ENCODE measurements around the gene LGALS3BP.
A peak's percentile ranks its signal among the peaks of the same experiment; 100 is the strongest.

LGALS3BP gene

DNA sequence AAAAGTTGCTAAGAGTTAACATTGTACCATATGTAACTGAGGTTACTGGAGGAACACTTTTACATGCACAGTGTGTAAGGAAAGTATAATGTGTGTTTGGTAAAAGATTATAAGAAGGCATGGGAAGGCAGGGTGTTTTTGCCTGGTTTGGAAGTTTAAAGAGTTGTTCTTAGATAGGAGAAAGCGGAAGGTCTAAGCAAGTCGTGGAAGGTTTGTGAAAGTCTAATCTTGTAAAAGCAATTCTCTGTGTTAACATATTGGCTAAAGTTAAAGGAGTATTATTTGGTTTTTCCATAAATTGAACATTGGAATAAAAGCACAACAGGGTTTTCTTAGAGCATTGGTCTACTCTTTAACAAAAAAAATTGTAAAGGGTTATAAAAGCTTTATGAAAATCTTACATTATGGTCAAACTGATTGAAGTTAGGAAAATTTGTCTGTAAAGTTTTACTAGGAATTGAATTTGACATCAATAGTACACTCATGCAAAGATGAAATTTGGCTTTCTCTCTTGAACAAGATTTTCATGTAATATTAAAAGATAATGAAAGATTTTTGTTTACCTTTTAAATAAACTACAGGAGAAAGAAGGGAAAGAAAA, 34.5 kb upstream of the LGALS3BP start:
- DNase-seq = no peak

DNA sequence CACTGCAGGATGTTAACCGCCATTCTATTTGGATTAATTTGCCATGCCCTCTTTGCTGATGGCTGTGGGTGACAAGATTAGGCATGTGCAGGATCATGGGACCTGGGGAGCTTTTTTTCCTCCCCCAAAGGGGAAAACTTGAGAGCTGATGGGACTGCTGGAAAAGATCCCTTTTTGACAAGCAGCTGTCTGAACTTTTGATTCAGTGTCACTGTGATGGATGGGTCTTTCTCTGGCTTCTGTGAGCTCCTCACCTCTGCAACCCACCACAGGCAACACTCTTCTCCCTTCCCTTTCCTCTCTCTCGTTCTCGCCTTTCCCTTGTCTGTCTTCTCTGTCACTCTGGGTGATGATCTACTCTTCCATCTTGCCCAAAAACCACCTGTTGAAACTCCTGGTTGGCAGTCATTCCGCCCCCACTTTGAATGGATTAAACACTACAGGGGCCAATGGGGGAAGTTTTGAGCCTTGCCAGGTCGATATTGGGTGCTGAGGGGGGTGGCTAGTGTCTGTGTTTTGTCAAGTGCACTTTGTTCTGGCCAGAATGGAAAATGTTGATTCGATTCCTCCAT, 32.9 kb upstream of the LGALS3BP start:
- no peak for DNase-seq

DNA sequence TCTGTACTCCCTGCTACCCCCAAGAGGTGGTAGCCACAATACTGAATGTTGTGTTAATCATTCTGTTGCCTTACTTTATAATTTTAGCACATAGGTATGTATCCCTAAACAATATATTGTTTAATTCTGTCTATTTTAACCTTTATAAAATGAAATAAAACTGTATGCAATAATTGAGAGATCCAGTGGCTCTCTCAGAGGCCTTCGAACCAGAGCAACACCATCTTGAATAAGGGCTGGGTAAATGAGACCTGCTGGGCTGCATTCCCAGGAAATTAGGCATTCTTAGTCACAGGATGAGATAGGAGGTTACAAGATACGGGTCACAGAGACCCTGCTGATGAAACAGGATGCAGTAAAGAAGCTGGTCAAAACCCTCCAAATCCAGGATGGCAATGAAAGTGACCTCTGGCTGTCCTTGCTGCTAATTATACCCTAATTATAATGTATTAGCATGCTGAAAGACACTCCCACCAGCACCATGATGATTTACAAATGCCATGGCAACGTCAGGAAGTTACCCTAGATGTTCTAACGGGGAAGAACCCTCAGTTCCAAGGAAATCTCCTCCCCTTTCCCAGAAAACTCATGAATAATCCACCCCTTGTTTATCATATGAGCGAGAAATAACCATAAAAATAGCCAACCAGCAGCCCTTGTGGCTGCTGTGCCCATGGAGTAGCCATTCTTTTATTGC, 31.9 kb upstream of the LGALS3BP start:
- DNase-seq = no peak

DNA sequence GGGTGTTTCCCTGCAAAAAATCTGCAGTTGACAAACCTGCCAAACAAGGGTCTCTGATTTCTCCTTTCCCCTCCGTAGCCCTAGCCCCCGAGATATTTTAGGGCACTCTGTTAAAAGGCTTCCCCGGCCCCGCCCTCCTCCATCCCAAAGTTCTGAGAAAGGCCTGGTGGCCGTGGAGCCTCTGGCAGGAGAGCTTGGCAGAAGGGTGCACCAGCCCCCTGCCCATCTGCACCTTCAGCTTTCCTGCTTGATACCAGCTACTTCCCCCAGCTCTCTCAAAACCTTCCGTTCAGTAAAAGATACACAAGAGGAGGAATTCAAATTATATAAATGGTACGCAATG, 30.6 kb upstream of the LGALS3BP start:
- no peak for DNase-seq

DNA sequence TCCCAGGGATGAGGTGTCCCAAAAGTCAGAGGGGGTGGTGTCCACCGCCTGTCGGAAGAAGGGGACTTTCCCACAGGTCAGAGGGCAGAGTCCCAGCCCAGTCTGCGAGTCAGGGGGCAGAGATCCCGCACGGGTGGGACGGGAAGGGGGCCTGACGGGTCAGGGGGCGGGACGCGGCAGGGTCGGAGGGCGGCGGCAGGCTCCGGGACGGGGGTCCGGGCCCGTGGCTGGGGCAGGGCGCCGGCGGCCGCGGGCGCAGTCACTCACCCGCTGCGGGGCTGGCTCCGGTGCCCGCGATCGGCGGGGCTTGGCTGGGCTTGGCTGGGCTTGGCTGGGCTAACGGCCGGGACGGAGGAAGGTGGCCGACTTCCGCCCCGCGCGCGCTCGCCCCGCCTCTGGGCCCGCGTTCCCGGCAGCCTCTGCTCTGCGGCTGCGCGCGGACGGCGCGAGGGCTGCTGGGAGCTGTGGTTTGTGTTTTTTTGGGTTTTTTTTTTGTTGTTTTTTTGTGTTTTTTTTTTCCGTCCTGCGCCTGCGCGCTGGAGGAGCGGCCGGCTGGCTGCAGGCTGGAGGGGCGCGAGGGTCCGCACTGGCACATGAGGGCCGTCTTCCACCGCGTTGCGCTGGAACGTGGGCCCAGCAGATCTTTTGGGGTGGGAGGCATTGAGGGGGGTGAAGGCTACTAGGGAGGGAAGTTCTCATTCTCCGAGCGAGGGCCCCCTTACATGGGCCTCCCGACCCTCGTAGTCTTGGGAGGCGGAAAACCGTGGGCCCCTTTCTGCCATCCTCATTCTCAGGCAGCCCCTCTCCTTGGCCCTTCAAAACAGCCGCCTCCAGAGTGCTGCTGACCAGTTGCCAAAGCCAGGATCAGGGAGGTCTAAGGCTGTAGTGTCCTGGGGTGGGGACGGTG, 29.9 kb upstream of the LGALS3BP start, which contains the start of gene CANT1:
CANT1 (minus strand) TSS at position 368 of the 907 bp plus-strand sequence. CDS start 12,142 bp downstream, outside the sequence.
- DNase-seq = peak; percentile 82 to 83

DNA sequence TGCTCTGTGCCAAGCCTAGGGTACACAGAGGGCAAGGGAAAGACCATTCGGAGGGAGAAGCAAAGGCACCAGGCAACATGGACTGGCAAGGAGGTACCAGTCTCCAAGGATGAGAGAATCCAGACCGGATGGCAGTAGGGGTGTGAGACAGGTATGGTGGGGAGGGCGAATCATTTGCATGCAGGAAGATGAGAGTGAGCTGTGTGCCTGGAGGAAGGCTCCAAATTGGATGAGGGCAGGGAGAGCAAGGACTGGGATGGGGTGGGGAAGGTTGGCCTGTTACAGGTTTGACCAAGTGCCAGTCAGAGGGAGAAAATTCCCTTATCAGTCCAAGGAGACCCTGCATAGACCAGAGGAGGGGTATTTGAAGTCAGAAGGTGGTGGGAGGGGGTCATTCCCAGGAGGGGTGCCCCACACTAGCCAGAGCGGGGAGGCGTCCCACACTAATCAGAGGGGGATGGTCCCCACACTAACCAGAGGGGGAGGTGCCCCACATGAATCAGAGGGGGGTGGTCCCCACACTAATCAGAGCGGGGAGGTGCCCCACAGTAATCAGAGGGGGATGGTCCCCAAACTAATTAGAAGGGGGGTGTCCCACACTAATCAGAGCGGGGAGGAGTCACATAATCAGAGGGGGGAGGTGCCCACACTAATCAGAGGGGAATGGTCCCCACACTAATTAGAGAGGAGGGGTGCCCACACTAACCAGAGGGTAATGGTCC, 29.1 kb upstream of the LGALS3BP start:
- DNase-seq = no peak

DNA sequence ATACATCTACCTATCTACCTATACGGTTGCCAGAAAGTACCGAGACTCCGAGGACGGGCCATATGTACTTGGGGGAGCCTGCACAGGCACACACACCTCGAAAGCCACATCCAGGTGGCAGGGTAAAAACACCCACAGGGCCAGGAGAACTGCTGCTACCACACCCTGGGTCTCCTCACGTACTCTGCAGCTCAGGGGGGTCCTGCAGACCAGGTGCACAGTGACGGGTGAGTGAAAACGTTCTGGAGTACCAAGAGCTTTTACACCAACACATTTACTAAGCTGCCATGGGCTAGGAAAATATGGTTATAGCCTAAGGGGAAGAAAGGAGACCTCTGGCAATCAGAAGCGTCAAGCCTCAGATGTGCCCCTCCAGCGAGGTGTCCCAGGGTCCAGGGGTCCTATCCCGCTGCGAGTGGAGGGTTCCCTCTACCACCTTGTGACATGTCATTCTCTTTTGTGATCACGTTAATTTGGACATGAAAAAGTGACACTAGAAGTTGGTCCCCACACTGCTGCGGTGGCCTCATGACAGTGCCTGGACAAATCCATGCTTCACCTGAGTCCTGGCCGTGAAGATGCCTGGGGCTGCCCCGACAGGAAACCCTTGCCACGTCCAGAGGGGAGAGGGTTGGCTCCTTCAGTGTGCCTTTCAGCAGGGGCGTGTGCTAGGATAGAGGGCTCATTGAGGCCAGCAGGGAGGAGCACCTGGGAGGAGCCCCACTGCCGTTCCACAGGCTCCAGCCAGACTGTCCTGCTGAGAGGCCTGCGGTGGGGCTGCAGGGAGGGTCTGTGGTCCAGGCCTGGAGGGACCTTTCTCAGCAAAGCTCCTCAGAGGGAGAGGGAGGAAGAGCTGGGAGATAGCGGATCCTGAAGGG, 28.0 kb upstream of the LGALS3BP start:
- no peak for DNase-seq

DNA sequence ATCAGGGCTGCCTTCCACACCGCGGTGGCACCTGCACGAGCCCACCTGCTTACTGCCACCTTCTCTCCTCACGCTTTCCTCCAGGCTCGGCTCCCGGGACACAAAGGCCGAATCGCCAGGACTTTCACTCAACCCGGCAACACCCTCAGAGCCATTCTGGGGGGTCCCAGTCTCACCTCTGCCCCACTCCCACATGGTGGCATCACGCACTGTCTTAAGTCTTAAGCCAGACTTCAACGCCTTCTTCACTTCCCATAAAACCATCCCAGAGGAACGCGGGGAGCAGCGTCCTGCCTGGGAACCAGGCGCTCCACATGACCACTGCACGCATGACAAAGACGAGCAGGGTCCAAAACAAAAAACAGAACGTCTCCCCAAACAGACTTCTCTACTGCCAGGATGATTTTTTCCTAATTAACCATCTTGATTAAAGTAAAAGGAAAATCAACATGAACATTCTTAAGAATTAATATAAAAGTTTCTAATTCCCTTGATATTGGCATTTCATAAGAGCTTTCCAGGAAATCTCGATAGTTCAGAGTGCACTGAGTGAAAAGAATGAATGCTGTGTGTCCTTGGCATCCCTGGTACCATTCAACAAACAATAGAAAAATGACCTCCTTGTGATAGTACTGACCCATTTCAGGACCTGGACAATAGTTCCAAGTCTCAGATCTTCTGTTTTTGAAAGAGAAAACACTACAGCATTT, 27.2 kb upstream of the LGALS3BP start:
- no peak for DNase-seq

DNA sequence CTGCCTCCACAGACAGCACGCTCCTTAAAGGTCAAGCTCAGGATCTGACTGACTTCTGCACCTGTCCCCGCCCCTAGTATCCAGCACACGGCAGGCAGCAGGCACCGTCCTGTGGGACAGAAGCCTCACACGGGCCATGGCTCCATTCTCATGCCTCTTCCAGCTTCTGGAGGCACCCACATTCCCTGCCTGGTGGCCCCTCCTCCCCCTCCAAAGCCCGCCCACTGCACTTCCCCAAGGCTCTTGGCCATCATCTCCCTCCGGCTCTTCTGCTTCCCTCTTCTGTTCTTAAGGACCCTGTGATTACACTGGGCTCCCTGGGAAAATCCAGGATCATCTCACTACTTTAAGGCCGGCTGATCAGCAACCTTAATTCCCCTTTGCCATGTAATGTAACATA, 26.3 kb upstream of the LGALS3BP start:
- DNase-seq = no peak

DNA sequence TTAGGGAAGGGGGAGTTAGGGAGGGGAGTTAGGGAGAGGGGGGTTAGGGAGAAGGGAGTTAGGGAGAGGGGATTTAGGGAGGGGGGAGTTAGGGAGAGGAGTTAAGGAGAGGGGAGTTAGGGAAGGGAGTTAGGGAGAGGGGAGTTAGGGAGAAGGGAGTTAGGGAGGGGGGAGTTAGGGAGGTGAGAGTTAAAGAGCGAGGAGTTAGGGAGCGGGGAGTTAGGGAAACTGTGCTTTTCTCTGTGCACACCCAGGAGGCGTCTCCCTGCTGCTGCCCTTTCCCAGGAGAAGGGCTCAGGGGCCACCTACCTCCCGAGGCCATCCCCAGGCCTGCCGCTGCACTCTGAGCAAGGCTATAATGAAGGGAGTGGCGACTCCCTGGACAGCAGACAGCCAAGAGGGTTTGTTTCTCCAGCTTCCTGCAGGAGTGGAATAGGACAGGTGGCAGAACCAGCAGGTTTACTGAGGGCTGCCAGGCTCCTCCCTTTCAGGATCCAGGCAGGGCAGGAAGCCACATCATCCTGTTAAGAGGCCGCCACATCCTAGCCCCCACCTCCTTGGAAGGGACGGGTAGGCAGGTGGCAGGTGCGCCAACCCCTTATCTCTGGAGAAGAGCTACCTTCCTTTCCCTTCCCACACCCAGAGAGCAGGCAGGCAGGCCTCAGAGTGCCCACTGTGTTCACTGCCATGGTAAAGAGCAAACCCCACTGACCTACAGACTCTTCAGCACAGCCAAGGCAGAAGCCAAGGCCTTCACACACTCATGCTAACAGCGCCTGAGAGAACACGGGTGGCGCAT, 25.5 kb upstream of the LGALS3BP start:
- DNase-seq = no peak

DNA sequence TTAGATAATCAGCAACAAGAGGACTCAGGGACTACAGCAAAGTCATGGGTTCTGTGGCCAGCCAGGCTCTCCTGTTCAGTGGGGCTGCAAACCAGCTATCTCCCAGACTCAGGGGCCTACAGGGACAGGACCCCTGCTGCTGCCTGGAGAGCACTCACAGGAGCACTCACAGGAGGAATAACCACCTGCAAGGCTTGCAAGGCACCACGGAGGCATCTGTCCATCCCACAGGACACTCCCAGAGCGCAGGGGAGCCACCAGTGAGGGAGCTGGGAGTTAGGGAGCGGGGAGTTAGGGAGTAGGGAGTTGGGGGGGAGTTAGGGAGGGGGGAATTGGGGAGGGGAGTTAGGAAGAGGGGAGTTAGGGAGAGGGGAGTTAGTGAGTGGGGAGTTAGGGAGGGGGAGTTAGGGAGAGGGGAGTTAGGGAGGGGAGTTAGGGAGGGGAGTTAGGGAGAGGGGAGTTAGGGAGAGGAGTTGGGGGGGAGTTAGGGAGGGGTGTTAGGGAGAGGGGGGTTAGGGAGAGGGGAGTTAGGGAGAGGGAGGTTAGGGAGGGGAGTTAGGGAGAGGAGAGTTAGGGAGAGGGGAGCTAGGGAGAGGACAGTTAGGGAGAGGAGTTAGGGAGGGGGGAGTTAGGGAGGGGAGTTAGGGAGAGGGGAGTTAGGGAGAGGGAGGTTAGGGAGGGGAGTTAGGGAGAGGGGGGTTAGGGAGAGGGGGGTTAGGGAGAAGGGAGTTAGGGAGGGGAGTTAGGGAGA, 24.1 kb upstream of the LGALS3BP start:
- no peak for DNase-seq

DNA sequence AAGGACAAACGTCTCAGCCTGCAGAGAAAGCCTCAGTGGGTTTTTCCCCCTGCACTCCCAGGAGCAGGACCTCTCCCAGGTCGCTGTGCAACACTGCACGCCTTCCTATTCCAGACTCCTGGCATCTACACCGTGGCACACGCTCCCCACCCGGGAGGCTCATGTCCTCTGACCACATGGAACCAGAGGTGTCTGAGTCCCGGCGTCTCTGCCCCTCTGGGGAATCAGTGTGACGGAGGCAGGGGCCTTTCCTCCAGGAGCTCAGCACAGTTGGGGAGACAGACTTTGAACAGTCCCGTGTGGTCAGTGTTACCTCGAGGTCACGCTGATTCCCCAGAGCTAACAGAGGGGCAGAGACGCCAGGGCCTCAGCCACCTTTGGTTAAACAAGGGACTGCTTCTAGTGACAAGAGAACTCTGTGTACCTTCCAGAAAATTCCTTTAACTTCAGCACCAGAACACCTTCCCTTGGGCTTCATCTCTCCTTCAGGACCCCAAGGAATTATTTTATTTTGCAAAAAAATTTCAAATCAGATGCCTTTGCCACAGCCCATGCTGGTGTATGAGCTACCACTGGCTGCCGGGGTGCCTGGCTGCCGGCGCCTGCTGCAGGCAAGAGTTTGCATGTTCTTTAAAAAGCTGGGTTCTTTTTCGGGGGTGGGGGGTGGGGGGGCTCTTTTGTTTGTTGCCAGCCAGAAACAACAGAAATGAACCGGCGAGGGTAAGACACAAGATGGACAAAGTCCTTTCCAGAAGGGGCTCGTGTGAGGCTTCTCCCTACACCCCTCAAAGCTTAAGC, 23.3 kb upstream of the LGALS3BP start:
- no peak for DNase-seq

DNA sequence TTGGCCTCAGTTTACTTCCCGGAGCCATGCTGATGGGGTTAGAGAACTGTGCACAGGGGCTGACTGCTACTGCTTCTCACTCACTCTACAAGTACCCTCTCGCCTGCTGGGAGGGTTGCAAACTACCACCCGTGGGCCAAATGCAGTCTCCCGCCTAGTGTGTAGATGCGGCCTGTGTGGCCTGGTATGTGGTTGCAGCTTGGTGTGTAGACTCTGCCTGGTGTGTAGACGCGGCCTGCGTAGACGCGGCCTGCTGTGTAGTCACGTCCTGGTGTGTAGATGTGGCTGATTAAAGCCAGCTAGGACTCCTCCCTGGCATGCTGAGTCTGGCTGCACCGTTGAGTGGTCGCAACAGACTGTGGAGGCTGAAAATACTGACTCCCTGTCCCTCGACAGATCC, 22.6 kb upstream of the LGALS3BP start:
- no peak for DNase-seq

DNA sequence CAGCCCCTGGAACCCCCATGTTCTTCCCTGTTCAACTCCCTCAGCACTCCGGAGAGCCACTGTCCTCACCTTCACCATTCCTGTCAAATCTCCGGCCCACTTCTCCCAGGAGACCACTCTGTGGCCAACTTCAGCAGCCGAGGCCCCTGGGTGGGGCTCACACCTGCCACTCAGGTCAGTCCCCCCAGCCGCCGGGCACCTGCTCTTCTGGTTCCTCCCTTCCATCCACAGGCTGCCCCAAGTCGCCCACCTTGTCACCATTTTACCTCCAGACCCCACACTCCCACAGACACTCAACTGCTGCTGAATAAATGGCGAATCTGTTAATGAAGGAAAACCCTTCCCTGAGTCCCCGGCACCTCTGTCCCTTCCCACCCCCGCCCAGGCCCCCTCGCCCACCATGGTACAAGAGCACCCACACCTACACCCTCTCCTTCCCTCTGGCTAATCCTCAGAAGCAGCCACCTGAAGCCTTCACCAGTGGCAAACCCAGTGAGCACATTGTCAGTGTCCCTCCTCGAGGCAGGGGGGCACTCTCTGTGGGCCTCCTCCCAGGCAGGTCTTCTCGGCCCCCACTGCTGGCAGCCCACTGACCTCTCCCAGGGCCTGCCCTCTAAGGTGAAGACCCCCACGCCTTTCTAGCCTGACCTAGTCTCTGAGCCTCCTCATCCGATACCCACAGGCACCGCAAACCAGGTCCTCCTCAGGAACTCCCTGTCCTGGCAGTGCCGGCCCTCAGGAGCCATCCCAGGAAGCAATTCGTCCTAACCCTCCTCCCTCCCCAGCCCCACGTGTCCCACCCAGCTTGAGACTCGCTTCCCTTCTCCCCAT, 21.7 kb upstream of the LGALS3BP start:
- DNase-seq = no peak

DNA sequence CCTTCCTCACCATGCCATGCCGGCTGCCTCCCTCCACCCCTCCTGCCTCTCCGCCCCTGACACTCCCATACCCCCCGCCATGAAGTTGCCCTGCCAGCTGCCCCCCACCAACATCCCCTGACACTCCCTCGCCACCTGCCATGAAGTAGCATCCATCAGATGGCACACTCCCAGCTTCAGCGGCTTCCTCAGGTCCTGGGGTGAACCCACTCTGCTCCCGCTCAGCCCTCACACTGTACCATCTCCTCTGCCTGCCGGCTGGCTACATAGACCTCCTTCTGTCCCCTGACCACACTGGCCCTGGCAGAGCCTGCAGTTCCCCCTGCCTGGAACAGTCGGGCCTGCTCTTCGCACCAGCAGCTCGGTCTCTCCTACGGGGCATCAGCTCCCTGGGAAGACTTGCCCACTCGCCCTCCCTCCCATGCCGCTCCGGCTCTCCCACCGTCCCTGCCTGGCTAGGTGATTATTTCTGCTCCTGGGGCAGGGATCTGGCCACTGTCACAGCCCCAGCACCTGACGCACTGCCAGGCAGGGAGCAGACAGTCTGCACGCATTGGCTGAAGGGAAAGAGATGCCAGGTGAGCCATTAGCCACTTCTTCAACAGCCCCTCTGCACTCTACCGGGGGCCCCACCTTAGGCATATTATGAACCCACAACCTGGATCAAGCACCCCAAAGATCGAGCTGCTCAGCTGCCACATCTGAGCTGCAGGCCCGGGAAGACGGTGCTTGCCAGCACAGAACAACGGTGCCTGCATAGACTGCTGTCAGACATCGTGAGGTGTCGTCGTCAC, 20.9 kb upstream of the LGALS3BP start:
- DNase-seq = no peak

DNA sequence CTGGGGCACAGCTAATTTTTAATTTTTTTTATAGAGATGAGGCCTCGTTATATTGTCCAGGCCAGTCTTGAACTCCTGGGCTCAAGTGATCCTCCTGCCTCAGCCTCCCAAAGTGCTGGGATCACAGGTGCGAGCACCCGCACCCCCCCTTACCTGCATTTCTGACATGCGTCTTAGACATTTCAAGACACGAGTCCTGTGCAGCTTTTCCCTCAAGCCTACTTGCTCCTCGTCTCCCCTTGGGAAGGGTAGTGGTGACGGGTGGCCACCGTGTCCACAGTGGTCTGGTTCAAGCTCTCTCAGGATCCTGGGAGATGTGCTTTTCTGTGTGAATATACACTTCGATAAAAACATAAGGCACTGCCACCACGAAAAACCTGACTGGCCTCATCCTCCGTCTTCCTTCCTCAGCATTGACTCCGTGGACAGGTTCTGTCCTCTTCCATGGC, 20.2 kb upstream of the LGALS3BP start:
- DNase-seq = no peak

Data from activated CD4-positive, alpha-beta T cell treated with anti-CD3 and anti-CD28 coated beads, Interleukin-2, amount 50 U/mL, for 48 hours (primary cell).